Measurements from ENCODE around the gene LPAR5. TPM values are rescaled to one million over a fixed set of nuclear protein-coding genes. Genes with fewer than 3 reads are reported as not detected.

Gene LPAR5
- not detected for total RNA-seq (2021; ENCODE audit: unreplicated experiment)
- polyA plus RNA-seq (2012; ENCODE audit: insufficient read length): not detected
- percentile 5 among the genes with signal in this experiment for Bru-seq, nascent RNA
- percentile 11 among the genes with signal in this experiment for BruChase-seq, experiment 1, labeled RNA remaining after a 2-hour chase
- BruChase-seq, experiment 2, labeled RNA remaining after a 6-hour chase: percentile 16 among the genes with signal in this experiment
- long read RNA-seq: 0 reads

GRCh38 chr12:6635856-6636531, at the start of gene LPAR5:
Gene LPAR5, minus strand, starts transcription at chr12:6635959. Its CDS starts 14,711 bp downstream, at chr12:6621248.
- ChIA-PET CTCF (interaction anchor here (0.6 kb wide), 1 partner anchor 315 kb away, joined by 5 read pairs; no protein-coding TSS in a partner anchor), POLR2A (no interaction called here)
- H3K9me3 ChIP-seq (ENCODE audit: control insufficient read depth, insufficient read depth, low read depth, low read length): no peaks in the 10 kb centered on the region
- ATAC-seq: no peak
- no peaks in the 10 kb centered on the region for H3K36me3 ChIP-seq (ENCODE audit: control insufficient read depth, insufficient read depth, low read length)
- TF ChIP-seq REST (IDR thresholded peaks at IDR 0.05; ENCODE audit: insufficient read depth in 1 of 2, low read depth in 2 of 2, low read length in 1 of 2) (no peak), CTCF (IDR thresholded peaks at IDR 0.05) (no peak), POLR2AphosphoS5 (IDR thresholded peaks at IDR 0.05; ENCODE audit: low read depth, low read length) (no peak), TCF7L2 (IDR thresholded peaks at IDR 0.05; ENCODE audit: low read depth, low read length) (no peak), SIN3A (IDR thresholded peaks at IDR 0.05; ENCODE audit: borderline replicate concordance, insufficient read depth, low read depth, low read length) (no peak)
- no TSS peak for BruUV-seq (replicated peaks)
- no peaks in the 10 kb centered on the region for H3K27me3 ChIP-seq (ENCODE audit: control insufficient read depth, insufficient read depth, low read length)
- in situ Hi-C loops (cut with HindIII; ENCODE audit: low pct_unique_long_range_greater_than_20kb, low sequenced_read_pairs) (no loop called here), intact Hi-C loops (cut with micrococcal nuclease; ENCODE audit: unreplicated experiment) (no loop called here)
- no peaks in the 10 kb centered on the region for H3K4me1 ChIP-seq (ENCODE audit: control insufficient read depth, insufficient read depth, low read length)
- no peak within 1 kb of the TSS for H3K4me3 ChIP-seq (ENCODE audit: low read depth in 2 of 2, low read length in 2 of 2)
- H3K27ac ChIP-seq (ENCODE audit: low read length): no peak within 1 kb of the TSS
- no peak for DNase-seq (ENCODE audit: low read depth, low spot score)

GRCh38 chr12:6684609-6685008, 48.9 kb upstream of the LPAR5 start:
- Histone ChIP-seq H3K27ac (ENCODE audit: low read length) (no peak overlapping the region), H3K9me3 (ENCODE audit: control insufficient read depth, insufficient read depth, low read depth, low read length) (no peaks in the 10 kb centered on the region), H3K4me3 (ENCODE audit: low read depth in 2 of 2, low read length in 2 of 2) (no peak overlapping the region), H3K4me1 (ENCODE audit: control insufficient read depth, insufficient read depth, low read length) (peaks cover 11% of the 10 kb centered on the region), H3K27me3 (ENCODE audit: control insufficient read depth, insufficient read depth, low read length) (no peaks in the 10 kb centered on the region), H3K36me3 (ENCODE audit: control insufficient read depth, insufficient read depth, low read length) (no peaks in the 10 kb centered on the region; the same call in 1 of the 2 replicates)
- ChIA-PET POLR2A (no interaction called here), CTCF (interaction anchor here (0.7 kb wide), 1 partner anchor 53 kb away, joined by 3 read pairs; no protein-coding TSS in a partner anchor)
- no TSS peak for BruUV-seq (replicated peaks)
- in situ Hi-C loops (cut with HindIII; ENCODE audit: low pct_unique_long_range_greater_than_20kb, low sequenced_read_pairs): no loop called here
- intact Hi-C loops (cut with micrococcal nuclease; ENCODE audit: unreplicated experiment): no loop called here
- TF ChIP-seq SIN3A (IDR thresholded peaks at IDR 0.05; ENCODE audit: borderline replicate concordance, insufficient read depth, low read depth, low read length) (no peak), CTCF (IDR thresholded peaks at IDR 0.05) (peak; percentile 75)
- no peak for DNase-seq (ENCODE audit: low read depth, low spot score)
- ATAC-seq: no peak
